ENCODE results near the gene ODAD3.

The ODAD3 gene

GRCh38 chr19:11451871-11452619 is 17.1 kb upstream of the ODAD3 start:
- Histone ChIP-seq H3K4me1 (ENCODE audit: low read length) (no peaks in the 10 kb centered on the region), H3K4me2 (ENCODE audit: low read depth, low read length) (no peak overlapping the region), H2AFZ (ENCODE audit: low read length) (no peak overlapping the region), H3K9me2 (replicated peaks; ENCODE audit: insufficient read depth, low read length) (no peaks in the 10 kb centered on the region), H3K36me3 (replicated peaks; ENCODE audit: insufficient read depth, low read length) (no peaks in the 10 kb centered on the region), H3K27ac (ENCODE audit: low read length) (no peak overlapping the region), H3K4me3 (ENCODE audit: low read length) (no peak overlapping the region), H3K9ac (ENCODE audit: low read length) (no peak overlapping the region), H3K9me3 (replicated peaks; ENCODE audit: insufficient read depth, low read length) (no peaks in the 10 kb centered on the region), H3F3A (ENCODE audit: insufficient read depth, low read length) (no peaks in the 10 kb centered on the region), H4K20me1 (ENCODE audit: insufficient read depth, low read length) (no peaks in the 10 kb centered on the region), H3K79me2 (ENCODE audit: low read length) (no peaks in the 10 kb centered on the region), H3K27me3 (replicated peaks; ENCODE audit: insufficient read depth, low read length) (peaks cover 4% of the 10 kb centered on the region; the same call in 1 of the 2 replicates)
- DNase-seq: no peak
- TF ChIP-seq EZH2 (optimal IDR thresholded peaks at IDR 0.05; ENCODE audit: low read depth, low read length) (no peak), EZH2phosphoT487 (IDR thresholded peaks at IDR 0.05; ENCODE audit: low read length) (no peak), CTCF (IDR thresholded peaks at IDR 0.05; ENCODE audit: low read length) (no peak; the same call in 1 of the 2 replicates)

- no peak overlapping the region for H3K4me3 ChIP-seq (ENCODE audit: low read length)
- H3K4me2 ChIP-seq (ENCODE audit: low read depth, low read length): no peak overlapping the region
- H3K9ac ChIP-seq (ENCODE audit: low read length): no peak overlapping the region
- TF ChIP-seq CTCF (IDR thresholded peaks at IDR 0.05; ENCODE audit: low read length): no peak
- TF ChIP-seq EZH2phosphoT487 (IDR thresholded peaks at IDR 0.05; ENCODE audit: low read length): no peak
- no peak for TF ChIP-seq EZH2 (optimal IDR thresholded peaks at IDR 0.05; ENCODE audit: low read depth, low read length)
- H3F3A ChIP-seq (ENCODE audit: insufficient read depth, low read length): no peaks in the 10 kb centered on the region
- no peaks in the 10 kb centered on the region for H3K9me2 ChIP-seq (replicated peaks; ENCODE audit: insufficient read depth, low read length)
- no peak for DNase-seq
- no peaks in the 10 kb centered on the region for H3K4me1 ChIP-seq (ENCODE audit: low read length)
- no peaks in the 10 kb centered on the region for H3K79me2 ChIP-seq (ENCODE audit: low read length)
- H2AFZ ChIP-seq (ENCODE audit: low read length): no peak overlapping the region
- H3K36me3 ChIP-seq (replicated peaks; ENCODE audit: insufficient read depth, low read length): no peaks in the 10 kb centered on the region
- no peaks in the 10 kb centered on the region for H4K20me1 ChIP-seq (ENCODE audit: insufficient read depth, low read length)
- H3K27me3 ChIP-seq (replicated peaks; ENCODE audit: insufficient read depth, low read length): peaks cover 4% of the 10 kb centered on the region; the same call in 1 of the 2 replicates
- no peaks in the 10 kb centered on the region for H3K9me3 ChIP-seq (replicated peaks; ENCODE audit: insufficient read depth, low read length)
- H3K27ac ChIP-seq (ENCODE audit: low read length): no peak overlapping the region
These were observed 16.5 kb upstream of the ODAD3 start for GRCh38 chr19:11451327-11451870.

- no peaks in the 10 kb centered on the region for H3K36me3 ChIP-seq (replicated peaks; ENCODE audit: insufficient read depth, low read length)
- H3K4me1 ChIP-seq (ENCODE audit: low read length): no peaks in the 10 kb centered on the region
- H2AFZ ChIP-seq (ENCODE audit: low read length): no peak overlapping the region
- no peak overlapping the region for H3K4me2 ChIP-seq (ENCODE audit: low read depth, low read length)
- H3K4me3 ChIP-seq (ENCODE audit: low read length): no peak overlapping the region
- H3K9me2 ChIP-seq (replicated peaks; ENCODE audit: insufficient read depth, low read length): no peaks in the 10 kb centered on the region
- H3K9me3 ChIP-seq (replicated peaks; ENCODE audit: insufficient read depth, low read length): no peaks in the 10 kb centered on the region
- H3K27ac ChIP-seq (ENCODE audit: low read length): no peak overlapping the region
- H3K9ac ChIP-seq (ENCODE audit: low read length): no peak overlapping the region
- H3K79me2 ChIP-seq (ENCODE audit: low read length): no peaks in the 10 kb centered on the region
- no peaks in the 10 kb centered on the region for H4K20me1 ChIP-seq (ENCODE audit: insufficient read depth, low read length)
- H3F3A ChIP-seq (ENCODE audit: insufficient read depth, low read length): no peaks in the 10 kb centered on the region
- DNase-seq: no peak
- TF ChIP-seq EZH2 (optimal IDR thresholded peaks at IDR 0.05; ENCODE audit: low read depth, low read length): no peak
- no peak for TF ChIP-seq EZH2phosphoT487 (IDR thresholded peaks at IDR 0.05; ENCODE audit: low read length)
- TF ChIP-seq CTCF (IDR thresholded peaks at IDR 0.05; ENCODE audit: low read length): no peak
- peaks cover 2% of the 10 kb centered on the region; the same call in 1 of the 2 replicates for H3K27me3 ChIP-seq (replicated peaks; ENCODE audit: insufficient read depth, low read length)
These were observed 15.8 kb upstream of the ODAD3 start for GRCh38 chr19:11450570-11451326.
